Measurements from ENCODE around the gene IL18R1. TPM values are rescaled to one million over a fixed set of nuclear protein-coding genes. Genes with fewer than 3 reads are reported as not detected.

Gene IL18R1
- polyA plus RNA-seq, 2 of the 4 experiments (the other 2 are of a cell fraction), result 0.87 to 2.6 TPM

DNA sequence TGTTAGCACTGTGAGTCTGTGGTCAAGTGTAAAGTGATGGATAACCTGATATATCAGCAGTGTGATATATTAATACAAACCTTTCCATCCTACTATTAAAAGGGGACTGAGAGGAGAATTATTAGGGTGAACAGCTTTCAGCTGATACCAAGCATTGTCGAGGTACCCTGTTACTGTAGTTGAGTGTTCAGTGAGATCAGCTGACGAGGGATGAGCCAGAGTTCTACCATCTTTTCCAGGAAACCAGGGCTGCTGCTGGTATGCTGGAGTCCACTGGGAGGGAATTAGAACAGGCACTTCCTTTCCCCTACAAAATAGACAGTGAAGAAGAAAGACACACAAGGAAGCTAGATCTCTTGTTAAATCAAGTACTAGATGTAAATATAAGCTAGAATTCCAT, 67.8 kb downstream of the IL18R1 start:
- WGBS (ENCODE audit: missing lambda C conversion rate), result 10% methylated on average over 2 of the region's 2 CpGs
- no peak for FAIRE-seq
- H3K9me3 ChIP-seq, result no peaks in the 10 kb centered on the region
- no peaks in the 10 kb centered on the region for H3K4me1 ChIP-seq
- no peak overlapping the region for H3K27ac ChIP-seq
- TF ChIP-seq HDAC2 (IDR thresholded peaks at IDR 0.05) (no peak), CHD2 (IDR thresholded peaks at IDR 0.05; ENCODE audit: low read length, partially characterized antibody) (no peak), ZFP36 (IDR thresholded peaks at IDR 0.05; ENCODE audit: borderline replicate concordance, partially characterized antibody) (no peak)
- no peak for DNase-seq (ENCODE audit: low read depth in 1 of 2, low spot score in 1 of 2)
- ATAC-seq, result no peak
- POLR2A ChIA-PET, result no interaction called here
- H3K4me3 ChIP-seq, result no peak overlapping the region
- CTCF ChIA-PET, result interaction anchor here (1.2 kb wide), 2 partner anchors 26 to 540 kb away, joined by 3 read pairs; no protein-coding TSS in a partner anchor
- no peak overlapping the region for H3K4me2 ChIP-seq

- no peaks in the 10 kb centered on the region for H3K9me3 ChIP-seq
- no peak overlapping the region for H3K4me2 ChIP-seq
- ATAC-seq (no peak), FAIRE-seq (no peak), DNase-seq (ENCODE audit: low read depth in 1 of 2, low spot score in 1 of 2) (no peak)
- no peak for TF ChIP-seq JUNB (IDR thresholded peaks at IDR 0.05)
- TF ChIP-seq SREBF2 (IDR thresholded peaks at IDR 0.05), result no peak
- TF ChIP-seq CHD2 (IDR thresholded peaks at IDR 0.05; ENCODE audit: low read length, partially characterized antibody), result no peak
- TF ChIP-seq NPAS2 (CRISPR knock-in tag; IDR thresholded peaks at IDR 0.05; ENCODE audit: borderline replicate concordance), result no peak
- TF ChIP-seq GATA3 (IDR thresholded peaks at IDR 0.05; ENCODE audit: borderline replicate concordance), result no peak
- TF ChIP-seq NR3C1 (IDR thresholded peaks at IDR 0.05), result no peak
- no peak for TF ChIP-seq JUN (IDR thresholded peaks at IDR 0.05)
- no peak for TF ChIP-seq ZFP36 (IDR thresholded peaks at IDR 0.05; ENCODE audit: borderline replicate concordance, partially characterized antibody)
- no peak for TF ChIP-seq POLR2A (IDR thresholded peaks at IDR 0.05; ENCODE audit: low read length)
- TF ChIP-seq, protein P1, sequence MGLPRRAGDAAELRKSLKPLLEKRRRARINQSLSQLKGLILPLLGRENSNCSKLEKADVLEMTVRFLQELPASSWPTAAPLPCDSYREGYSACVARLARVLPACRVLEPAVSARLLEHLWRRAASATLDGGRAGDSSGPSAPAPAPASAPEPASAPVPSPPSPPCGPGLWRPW (IDR thresholded peaks at IDR 0.05), result no peak
- TF ChIP-seq FOXS1 (CRISPR knock-in tag; IDR thresholded peaks at IDR 0.05), result no peak
- TF ChIP-seq, protein P2, sequence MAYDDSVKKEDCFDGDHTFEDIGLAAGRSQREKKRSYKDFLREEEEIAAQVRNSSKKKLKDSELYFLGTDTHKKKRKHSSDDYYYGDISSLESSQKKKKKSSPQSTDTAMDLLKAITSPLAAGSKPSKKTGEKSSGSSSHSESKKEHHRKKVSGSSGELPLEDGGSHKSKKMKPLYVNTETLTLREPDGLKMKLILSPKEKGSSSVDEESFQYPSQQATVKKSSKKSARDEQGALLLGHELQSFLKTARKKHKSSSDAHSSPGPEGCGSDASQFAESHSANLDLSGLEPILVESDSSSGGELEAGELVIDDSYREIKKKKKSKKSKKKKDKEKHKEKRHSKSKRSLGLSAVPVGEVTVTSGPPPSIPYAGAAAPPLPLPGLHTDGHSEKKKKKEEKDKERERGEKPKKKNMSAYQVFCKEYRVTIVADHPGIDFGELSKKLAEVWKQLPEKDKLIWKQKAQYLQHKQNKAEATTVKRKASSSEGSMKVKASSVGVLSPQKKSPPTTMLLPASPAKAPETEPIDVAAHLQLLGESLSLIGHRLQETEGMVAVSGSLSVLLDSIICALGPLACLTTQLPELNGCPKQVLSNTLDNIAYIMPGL (CRISPR knock-in tag; IDR thresholded peaks at IDR 0.05; ENCODE audit: borderline replicate concordance), result no peak
- CTCF ChIA-PET, result interaction anchor here (1.1 kb wide), 1 partner anchor 9 kb away, joined by 3 read pairs; no protein-coding TSS in a partner anchor
- no peak overlapping the region for H3K4me3 ChIP-seq
- H3K27ac ChIP-seq, result no peak overlapping the region
- POLR2A ChIA-PET, result no interaction called here
- WGBS (ENCODE audit: missing lambda C conversion rate), result 2% methylated on average over 3 of the region's 3 CpGs
- no peaks in the 10 kb centered on the region for H3K4me1 ChIP-seq
Measured at GRCh38 chr2:102424754-102425153, 69.2 kb downstream of the IL18R1 start.

GRCh38 chr2:102425441-102426132, 70.0 kb downstream of the IL18R1 start:
- H3K4me1 ChIP-seq, result no peaks in the 10 kb centered on the region
- no peak for DNase-seq (ENCODE audit: low read depth in 1 of 2, low spot score in 1 of 2)
- ChIA-PET CTCF (no interaction called here), POLR2A (no interaction called here)
- no peak for TF ChIP-seq CHD4 (IDR thresholded peaks at IDR 0.05; ENCODE audit: borderline replicate concordance)
- TF ChIP-seq PHF8 (IDR thresholded peaks at IDR 0.05; ENCODE audit: borderline replicate concordance, low read depth), result no peak
- TF ChIP-seq RCOR1 (IDR thresholded peaks at IDR 0.05; ENCODE audit: low read depth, low read length), result no peak
- TF ChIP-seq HOXB5 (CRISPR knock-in tag; IDR thresholded peaks at IDR 0.05), result no peak
- no peak for TF ChIP-seq KDM1A (IDR thresholded peaks at IDR 0.05; ENCODE audit: low read depth)
- TF ChIP-seq EHF (CRISPR knock-in tag; IDR thresholded peaks at IDR 0.05), result no peak
- no peak for FAIRE-seq
- H3K4me3 ChIP-seq, result no peak overlapping the region
- ATAC-seq, result no peak
- WGBS (ENCODE audit: missing lambda C conversion rate), result 31% methylated on average over 5 of the region's 5 CpGs
- H3K27ac ChIP-seq, result no peak overlapping the region
- no peaks in the 10 kb centered on the region for H3K9me3 ChIP-seq
- no peak overlapping the region for H3K4me2 ChIP-seq

DNA sequence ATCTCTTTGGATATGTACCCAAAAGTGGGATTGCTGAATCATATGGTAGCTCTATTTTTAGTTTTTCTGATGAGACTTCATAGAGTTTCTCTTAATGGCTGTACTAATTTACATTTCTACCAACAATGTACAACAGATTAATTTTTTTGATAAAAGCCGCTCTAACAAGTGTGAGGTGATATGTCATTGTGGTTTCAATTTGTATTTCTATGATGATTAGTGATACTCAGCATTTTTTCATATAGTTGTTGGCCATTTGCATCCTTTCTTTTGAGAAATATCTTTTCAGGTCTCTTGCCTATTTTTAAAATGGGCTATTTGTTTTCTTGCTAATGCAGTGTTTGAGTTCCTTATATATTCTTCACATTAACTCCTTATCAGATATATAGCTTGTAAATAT, 71.7 kb downstream of the IL18R1 start:
- FAIRE-seq (no peak), DNase-seq (ENCODE audit: low read depth in 1 of 2, low spot score in 1 of 2) (no peak), ATAC-seq (no peak)
- CTCF ChIA-PET, result interaction anchor here (0.6 kb wide), 1 partner anchor 33 kb away, joined by 3 read pairs; no protein-coding TSS in a partner anchor
- 23% methylated on average over 1 of the region's 1 CpG for WGBS (ENCODE audit: missing lambda C conversion rate)
- Histone ChIP-seq H3K4me1 (no peaks in the 10 kb centered on the region), H3K9me3 (no peaks in the 10 kb centered on the region), H3K4me3 (no peak overlapping the region), H3K4me2 (no peak overlapping the region), H3K27ac (no peak overlapping the region)
- TF ChIP-seq SMC3 (IDR thresholded peaks at IDR 0.05) (no peak), MAFK (IDR thresholded peaks at IDR 0.05; ENCODE audit: partially characterized antibody) (peak; percentile 63), FOSL2 (IDR thresholded peaks at IDR 0.05) (no peak), FOSL2 (CRISPR knock-in tag; IDR thresholded peaks at IDR 0.05) (no peak), BHLHE40 (IDR thresholded peaks at IDR 0.05; ENCODE audit: low read depth, low read length) (no peak)
- TF ChIP-seq, protein P2 (CRISPR knock-in tag; IDR thresholded peaks at IDR 0.05; ENCODE audit: borderline replicate concordance), result no peak
- POLR2A ChIA-PET, result no interaction called here
